K562 (cell line): ENCODE data around the gene UBQLN3. TPM values are rescaled to one million over a fixed set of nuclear protein-coding genes. Genes with fewer than 3 reads are reported as not detected.

ENCODE experiments used
- CBFA2T2 ChIP-seq: fragments of 450-650 bp; conservative IDR thresholded peaks from 2 replicates; pipeline ENCODE4 v1.6.1; 2017; ENCODE audit warnings: mild to moderate bottlenecking
- ELF1 ChIP-seq: fragments of 200-800 bp; sonication (Bioruptor generic); IDR thresholded peaks from 2 replicates; pipeline ENCODE4 v1.6.1; 2016; ENCODE audit warnings: missing genetic modification characterization, missing compliant biosample characterization
- EP300 ChIP-seq: IDR thresholded peaks from 2 replicates; pipeline ENCODE4 v1.6.1; 2012; ENCODE audit warnings: low read length, improper control_type of control experiment
- FOXA1 ChIP-seq: fragments of 450-650 bp; IDR thresholded peaks from 2 replicates; pipeline ENCODE4 v1.6.1; 2016; ENCODE audit warnings: mild to moderate bottlenecking, borderline replicate concordance
- HDAC1 ChIP-seq, 2 experiments: fragments of 450-650 bp; IDR thresholded peaks; 2 replicates each; pipeline ENCODE4 v1.6.1; 2016 to 2017; ENCODE audit warnings: inconsistent platforms in 1 of 2, mild to moderate bottlenecking in 1 of 2, moderate library complexity in 1 of 2
- NBN ChIP-seq: fragments of 450-650 bp; IDR thresholded peaks from 2 replicates; pipeline ENCODE4 v1.6.1; 2016; ENCODE audit warnings: low read depth, mild to moderate bottlenecking
- NFIC ChIP-seq: fragments of 450-650 bp; IDR thresholded peaks from 2 replicates; pipeline ENCODE4 v1.6.1; 2017; ENCODE audit warnings: mild to moderate bottlenecking, inconsistent platforms
- POU5F1 ChIP-seq: fragments of 150-350 bp; IDR thresholded peaks from 2 replicates; pipeline ENCODE4 v1.6.1; 2014; ENCODE audit warnings: borderline replicate concordance, low read length, low read depth, mild to moderate bottlenecking; ENCODE audit not compliant: partially characterized antibody
- SOX6 ChIP-seq: fragments of 450-650 bp; IDR thresholded peaks from 2 replicates; pipeline ENCODE4 v1.6.1; 2014; ENCODE audit warnings: mild to moderate bottlenecking
- TCF3 ChIP-seq: sonication (generic); formaldehyde crosslinking; IDR thresholded peaks from 2 replicates; pipeline ENCODE4 v1.4.0; 2020; ENCODE audit warnings: mild to moderate bottlenecking, missing genetic modification reagents
- ZNF449 ChIP-seq: fragments of 250-450 bp; sonication (Bioruptor Pico); IDR thresholded peaks from 2 replicates; pipeline ENCODE4 v1.8.0; 2022; ENCODE audit warnings: moderate library complexity, mild to moderate bottlenecking, inconsistent platforms
- polyA plus RNA-seq, 8 experiments: library from polyadenylated mRNA; depleted of rRNA in 4 of 8; stranded (reverse) in 5 of 8; unstranded in 3 of 8; fragments of >200 nt; fragmentation: Nextera tagmentation in 2 of 8; fragmentation: Illumina TruSeq in 1 of 8; extraction: Ambion mirVana in 2 of 8; extraction: Trizol in 1 of 8; gene quantifications; 2 replicates each; pipeline versions ENCODE4 v1.2.1 to v1.2.3, GENCODE V29; 2011 to 2014; ENCODE audit warnings: inconsistent platforms in 1 of 8, missing spikeins in 1 of 8
- total RNA-seq, 7 experiments: library from RNA; depleted of rRNA in 6 of 7; stranded (reverse); fragments of >200 nt in 6 of 7; fragmentation: Illumina TruSeq in 2 of 7; extraction: Trizol in 2 of 7; gene quantifications; 2 replicates each; pipeline versions ENCODE4 v1.2.1 to v1.2.3, GENCODE V29; 2011 to 2021; ENCODE audit warnings: low replicate concordance in 1 of 7
- TF ChIP-seq, protein P1 (sequence below), 2 experiments: fragments of 150-350 bp in 1 of 2; IDR thresholded peaks; 2 replicates each; pipeline ENCODE4 v1.6.1; 2012 to 2016; ENCODE audit warnings: low read depth in 2 of 2, low read length in 2 of 2, mild to moderate bottlenecking in 1 of 2, moderate library complexity in 1 of 2
- TF ChIP-seq, protein P2 (sequence below): fragments of 200-800 bp; sonication (Bioruptor generic); IDR thresholded peaks from 2 replicates; pipeline ENCODE4 v1.6.1; 2017; ENCODE audit warnings: missing genetic modification characterization, missing compliant biosample characterization
- TF ChIP-seq, protein P3 (sequence below): fragments of 450-650 bp; IDR thresholded peaks from 2 replicates; pipeline ENCODE4 v1.6.1; 2017; ENCODE audit warnings: antibody characterized with exemption, mild to moderate bottlenecking

The UBQLN3 gene
- total and polyA plus RNA-seq, 9 of the 15 experiments (the other 6 are each of a cell fraction or from before 2014, with no cell fraction given): 0.01 to 0.27 TPM; not detected in 7

- TF ChIP-seq, protein P1, sequence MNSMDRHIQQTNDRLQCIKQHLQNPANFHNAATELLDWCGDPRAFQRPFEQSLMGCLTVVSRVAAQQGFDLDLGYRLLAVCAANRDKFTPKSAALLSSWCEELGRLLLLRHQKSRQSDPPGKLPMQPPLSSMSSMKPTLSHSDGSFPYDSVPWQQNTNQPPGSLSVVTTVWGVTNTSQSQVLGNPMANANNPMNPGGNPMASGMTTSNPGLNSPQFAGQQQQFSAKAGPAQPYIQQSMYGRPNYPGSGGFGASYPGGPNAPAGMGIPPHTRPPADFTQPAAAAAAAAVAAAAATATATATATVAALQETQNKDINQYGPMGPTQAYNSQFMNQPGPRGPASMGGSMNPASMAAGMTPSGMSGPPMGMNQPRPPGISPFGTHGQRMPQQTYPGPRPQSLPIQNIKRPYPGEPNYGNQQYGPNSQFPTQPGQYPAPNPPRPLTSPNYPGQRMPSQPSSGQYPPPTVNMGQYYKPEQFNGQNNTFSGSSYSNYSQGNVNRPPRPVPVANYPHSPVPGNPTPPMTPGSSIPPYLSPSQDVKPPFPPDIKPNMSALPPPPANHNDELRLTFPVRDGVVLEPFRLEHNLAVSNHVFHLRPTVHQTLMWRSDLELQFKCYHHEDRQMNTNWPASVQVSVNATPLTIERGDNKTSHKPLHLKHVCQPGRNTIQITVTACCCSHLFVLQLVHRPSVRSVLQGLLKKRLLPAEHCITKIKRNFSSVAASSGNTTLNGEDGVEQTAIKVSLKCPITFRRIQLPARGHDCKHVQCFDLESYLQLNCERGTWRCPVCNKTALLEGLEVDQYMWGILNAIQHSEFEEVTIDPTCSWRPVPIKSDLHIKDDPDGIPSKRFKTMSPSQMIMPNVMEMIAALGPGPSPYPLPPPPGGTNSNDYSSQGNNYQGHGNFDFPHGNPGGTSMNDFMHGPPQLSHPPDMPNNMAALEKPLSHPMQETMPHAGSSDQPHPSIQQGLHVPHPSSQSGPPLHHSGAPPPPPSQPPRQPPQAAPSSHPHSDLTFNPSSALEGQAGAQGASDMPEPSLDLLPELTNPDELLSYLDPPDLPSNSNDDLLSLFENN (IDR thresholded peaks at IDR 0.05; ENCODE audit: low read depth in 2 of 2, low read length in 2 of 2): 0 out of 4 replicates have a peak, but pooled peaks of 1 of the 2 experiments have one; percentile 35
- TF ChIP-seq ZNF449: no peak
- peak; percentile 72 for TF ChIP-seq SOX6
- no peak; the same call in 1 of the 2 replicates for TF ChIP-seq NBN
- TF ChIP-seq, protein P2, sequence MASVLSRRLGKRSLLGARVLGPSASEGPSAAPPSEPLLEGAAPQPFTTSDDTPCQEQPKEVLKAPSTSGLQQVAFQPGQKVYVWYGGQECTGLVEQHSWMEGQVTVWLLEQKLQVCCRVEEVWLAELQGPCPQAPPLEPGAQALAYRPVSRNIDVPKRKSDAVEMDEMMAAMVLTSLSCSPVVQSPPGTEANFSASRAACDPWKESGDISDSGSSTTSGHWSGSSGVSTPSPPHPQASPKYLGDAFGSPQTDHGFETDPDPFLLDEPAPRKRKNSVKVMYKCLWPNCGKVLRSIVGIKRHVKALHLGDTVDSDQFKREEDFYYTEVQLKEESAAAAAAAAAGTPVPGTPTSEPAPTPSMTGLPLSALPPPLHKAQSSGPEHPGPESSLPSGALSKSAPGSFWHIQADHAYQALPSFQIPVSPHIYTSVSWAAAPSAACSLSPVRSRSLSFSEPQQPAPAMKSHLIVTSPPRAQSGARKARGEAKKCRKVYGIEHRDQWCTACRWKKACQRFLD (CRISPR knock-in tag): no peak
- 0 out of 2 replicates have a peak, but pooled peaks have one; percentile 33 for TF ChIP-seq NFIC
- peak; percentile 61 for TF ChIP-seq TCF3 (CRISPR knock-in tag)
- TF ChIP-seq HDAC1 (IDR thresholded peaks at IDR 0.05): peak in 1 of 2 experiments; percentile 64; a peak in 2 of 4 replicates
- TF ChIP-seq FOXA1: no peak
- no peak for TF ChIP-seq ELF1 (tag)
- no peak for TF ChIP-seq POU5F1
- TF ChIP-seq, protein P3, sequence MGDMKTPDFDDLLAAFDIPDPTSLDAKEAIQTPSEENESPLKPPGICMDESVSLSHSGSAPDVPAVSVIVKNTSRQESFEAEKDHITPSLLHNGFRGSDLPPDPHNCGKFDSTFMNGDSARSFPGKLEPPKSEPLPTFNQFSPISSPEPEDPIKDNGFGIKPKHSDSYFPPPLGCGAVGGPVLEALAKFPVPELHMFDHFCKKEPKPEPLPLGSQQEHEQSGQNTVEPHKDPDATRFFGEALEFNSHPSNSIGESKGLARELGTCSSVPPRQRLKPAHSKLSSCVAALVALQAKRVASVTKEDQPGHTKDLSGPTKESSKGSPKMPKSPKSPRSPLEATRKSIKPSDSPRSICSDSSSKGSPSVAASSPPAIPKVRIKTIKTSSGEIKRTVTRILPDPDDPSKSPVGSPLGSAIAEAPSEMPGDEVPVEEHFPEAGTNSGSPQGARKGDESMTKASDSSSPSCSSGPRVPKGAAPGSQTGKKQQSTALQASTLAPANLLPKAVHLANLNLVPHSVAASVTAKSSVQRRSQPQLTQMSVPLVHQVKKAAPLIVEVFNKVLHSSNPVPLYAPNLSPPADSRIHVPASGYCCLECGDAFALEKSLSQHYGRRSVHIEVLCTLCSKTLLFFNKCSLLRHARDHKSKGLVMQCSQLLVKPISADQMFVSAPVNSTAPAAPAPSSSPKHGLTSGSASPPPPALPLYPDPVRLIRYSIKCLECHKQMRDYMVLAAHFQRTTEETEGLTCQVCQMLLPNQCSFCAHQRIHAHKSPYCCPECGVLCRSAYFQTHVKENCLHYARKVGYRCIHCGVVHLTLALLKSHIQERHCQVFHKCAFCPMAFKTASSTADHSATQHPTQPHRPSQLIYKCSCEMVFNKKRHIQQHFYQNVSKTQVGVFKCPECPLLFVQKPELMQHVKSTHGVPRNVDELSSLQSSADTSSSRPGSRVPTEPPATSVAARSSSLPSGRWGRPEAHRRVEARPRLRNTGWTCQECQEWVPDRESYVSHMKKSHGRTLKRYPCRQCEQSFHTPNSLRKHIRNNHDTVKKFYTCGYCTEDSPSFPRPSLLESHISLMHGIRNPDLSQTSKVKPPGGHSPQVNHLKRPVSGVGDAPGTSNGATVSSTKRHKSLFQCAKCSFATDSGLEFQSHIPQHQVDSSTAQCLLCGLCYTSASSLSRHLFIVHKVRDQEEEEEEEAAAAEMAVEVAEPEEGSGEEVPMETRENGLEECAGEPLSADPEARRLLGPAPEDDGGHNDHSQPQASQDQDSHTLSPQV: 0 out of 2 replicates have a peak, but pooled peaks have one; percentile 32
- peak; percentile 65 for TF ChIP-seq CBFA2T2
- TF ChIP-seq EP300: 0 out of 2 replicates have a peak, but pooled peaks have one; percentile 2
Observed at GRCh38 chr11:5504403-5504921, 5.3 kb downstream of the UBQLN3 start (continued).
